Stimulated activated memory B cell treated with anti-CD40 and anti-IgM and Interleukin-4, amounts not matched to agents 10 μg/mL and 1 μg/mL and 100 μg/mL, for 72 hours (primary cell): ENCODE results near the gene XYLB.

ENCODE experiments used
- ATAC-seq: fragments of 150-1000 bp; cut with Tn5 transposase; 2 replicates; pipeline ENCODE4 v1.10.0; 2021
- H3K27ac Mint-ChIP-seq: one replicate; pipeline ENCODE4 v1.8.0; 2022; ENCODE audit warnings: mild to moderate bottlenecking, mixed read lengths
- H3K27me3 Mint-ChIP-seq: one replicate; pipeline ENCODE4 v1.8.0; 2022; ENCODE audit warnings: mixed read lengths
- H3K36me3 Mint-ChIP-seq: one replicate; pipeline ENCODE4 v1.8.0; 2022; ENCODE audit warnings: mixed read lengths
- H3K4me1 Mint-ChIP-seq: one replicate; pipeline ENCODE4 v1.8.0; 2022; ENCODE audit warnings: mixed read lengths
- H3K4me3 Mint-ChIP-seq: one replicate; pipeline ENCODE4 v1.8.0; 2022; ENCODE audit warnings: mild to moderate bottlenecking, moderate library complexity, mixed read lengths
- H3K9me3 Mint-ChIP-seq: one replicate; pipeline ENCODE4 v1.8.0; 2022; ENCODE audit warnings: mixed read lengths

XYLB gene

GRCh38 chr3:38343797-38344594, 2.6 kb upstream of the XYLB start:
- Mint-ChIP-seq H3K27me3 (no peaks in the 10 kb centered on the region), H3K9me3 (no peaks in the 10 kb centered on the region), H3K4me3 (no peak overlapping the region), H3K27ac (no peak overlapping the region), H3K4me1 (peaks cover 5% of the 10 kb centered on the region), H3K36me3 (no peaks in the 10 kb centered on the region)
- ATAC-seq: no peak

- ATAC-seq: no peak
- no peaks in the 10 kb centered on the region for H3K27me3 Mint-ChIP-seq
- H3K4me1 Mint-ChIP-seq: peaks cover 5% of the 10 kb centered on the region
- H3K4me3 Mint-ChIP-seq: peak overlapping the region; percentile 80
- H3K9me3 Mint-ChIP-seq: no peaks in the 10 kb centered on the region
- H3K27ac Mint-ChIP-seq: peak overlapping the region; percentile 33
- no peaks in the 10 kb centered on the region for H3K36me3 Mint-ChIP-seq
Observed at GRCh38 chr3:38345879-38346586, 552 bp upstream of the XYLB start.

DNA sequence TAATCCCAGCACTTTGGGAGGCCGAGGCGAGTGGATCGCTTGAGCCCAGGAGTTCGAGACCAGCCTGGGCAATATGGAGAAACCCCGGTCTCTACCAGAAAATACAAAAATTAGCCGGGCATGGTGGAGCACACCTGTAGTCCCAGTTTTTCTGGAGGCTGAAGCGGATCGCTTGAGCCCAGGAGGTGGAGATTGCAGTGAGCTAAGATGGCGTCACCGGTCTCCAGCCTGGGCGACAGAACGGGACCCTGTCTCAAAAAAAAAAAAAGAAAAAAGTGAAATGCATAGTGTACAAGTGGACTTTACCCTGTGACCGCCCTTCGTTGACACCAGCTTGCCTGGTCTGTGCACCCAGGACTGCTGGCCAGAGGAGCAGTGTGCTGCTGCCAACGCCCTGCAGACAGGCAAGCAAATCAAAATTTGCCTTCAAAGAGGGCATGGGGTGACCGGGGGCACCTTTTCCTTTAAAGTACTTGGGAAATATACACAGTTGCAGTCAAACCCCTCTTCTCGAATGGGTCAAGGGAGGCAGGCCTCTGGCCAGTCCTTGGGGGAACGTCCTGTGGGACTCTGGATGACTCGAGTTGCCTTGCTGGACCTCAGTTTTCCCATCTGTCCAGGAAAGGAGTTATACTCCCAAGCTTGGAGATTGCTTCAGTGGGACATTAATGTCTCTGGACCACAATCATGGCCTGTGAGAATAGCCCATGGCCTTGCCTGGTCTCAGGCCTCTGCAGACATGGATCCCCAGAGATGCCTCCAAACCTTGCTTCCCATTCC, 1.0 kb downstream of the XYLB start:
- peak overlapping the region; percentile 82 for H3K4me3 Mint-ChIP-seq
- H3K36me3 Mint-ChIP-seq: peaks cover 3% of the 10 kb centered on the region
- peak overlapping the region; percentile 58 for H3K27ac Mint-ChIP-seq
- no peaks in the 10 kb centered on the region for H3K27me3 Mint-ChIP-seq
- no peaks in the 10 kb centered on the region for H3K9me3 Mint-ChIP-seq
- no peak for ATAC-seq
- H3K4me1 Mint-ChIP-seq: peaks cover 5% of the 10 kb centered on the region

GRCh38 chr3:38348903-38349302, 2.3 kb downstream of the XYLB start:
- H3K4me1 Mint-ChIP-seq: peaks cover 5% of the 10 kb centered on the region
- ATAC-seq: no peak
- H3K27me3 Mint-ChIP-seq: no peaks in the 10 kb centered on the region
- no peaks in the 10 kb centered on the region for H3K9me3 Mint-ChIP-seq
- H3K4me3 Mint-ChIP-seq: no peak overlapping the region
- H3K27ac Mint-ChIP-seq: no peak overlapping the region
- H3K36me3 Mint-ChIP-seq: peaks cover 8% of the 10 kb centered on the region

- Mint-ChIP-seq H3K27ac (no peak overlapping the region), H3K4me3 (no peak overlapping the region), H3K9me3 (no peaks in the 10 kb centered on the region), H3K4me1 (peaks cover 5% of the 10 kb centered on the region), H3K36me3 (peaks cover 8% of the 10 kb centered on the region), H3K27me3 (no peaks in the 10 kb centered on the region)
- no peak for ATAC-seq
Observed at GRCh38 chr3:38349684-38350359, 3.2 kb downstream of the XYLB start.

GRCh38 chr3:38353151-38353550, 6.6 kb downstream of the XYLB start:
- Mint-ChIP-seq H3K36me3 (peaks cover 8% of the 10 kb centered on the region), H3K9me3 (no peaks in the 10 kb centered on the region), H3K27ac (no peak overlapping the region), H3K4me3 (no peak overlapping the region), H3K4me1 (no peaks in the 10 kb centered on the region), H3K27me3 (no peaks in the 10 kb centered on the region)
- no peak for ATAC-seq

DNA sequence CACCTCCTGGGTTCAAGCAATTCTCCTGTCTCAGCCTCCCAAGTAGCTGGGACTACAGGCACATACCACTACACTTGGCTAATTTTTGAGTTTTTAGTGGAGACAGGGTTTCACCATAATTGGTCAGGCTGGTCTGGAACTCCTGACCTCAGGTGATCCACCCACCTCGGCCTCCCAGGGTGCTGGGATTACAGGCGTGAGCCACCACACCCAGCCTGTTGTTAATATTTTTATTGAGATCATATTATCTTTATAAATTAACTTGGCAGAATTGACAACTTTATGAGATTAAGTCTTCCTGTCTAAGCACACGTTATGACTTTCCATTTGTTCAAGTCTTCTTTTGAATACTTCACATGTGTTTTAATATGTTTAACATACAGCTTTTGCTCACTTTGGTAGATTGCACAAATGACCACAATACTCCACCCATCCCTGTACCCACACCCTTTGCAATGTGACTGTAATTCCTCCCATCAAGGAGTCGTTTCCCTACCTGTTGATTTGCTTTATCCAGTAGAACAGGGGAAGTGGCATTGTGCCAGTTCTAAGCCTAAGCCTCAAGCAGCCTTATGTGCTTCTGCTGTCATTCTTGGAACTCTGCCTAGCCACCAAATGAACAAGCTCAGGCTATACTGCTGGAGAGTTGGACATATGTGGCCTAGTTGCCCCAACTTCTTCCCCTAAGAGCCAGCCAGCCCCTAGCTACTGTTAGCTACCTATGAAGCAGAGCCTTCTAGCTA, 8.2 kb downstream of the XYLB start:
- Mint-ChIP-seq H3K4me3 (no peak overlapping the region), H3K27me3 (no peaks in the 10 kb centered on the region), H3K27ac (no peak overlapping the region), H3K36me3 (peaks cover 8% of the 10 kb centered on the region), H3K9me3 (no peaks in the 10 kb centered on the region), H3K4me1 (no peaks in the 10 kb centered on the region)
- ATAC-seq: no peak

GRCh38 chr3:38359038-38359437, 12.5 kb downstream of the XYLB start:
- Mint-ChIP-seq H3K27ac (no peak overlapping the region), H3K36me3 (peaks cover 7% of the 10 kb centered on the region), H3K27me3 (no peaks in the 10 kb centered on the region), H3K4me3 (no peak overlapping the region), H3K9me3 (no peaks in the 10 kb centered on the region), H3K4me1 (no peaks in the 10 kb centered on the region)
- ATAC-seq: no peak

GRCh38 chr3:38360345-38360744, 13.8 kb downstream of the XYLB start:
- H3K4me3 Mint-ChIP-seq: no peak overlapping the region
- no peak for ATAC-seq
- peaks cover 12% of the 10 kb centered on the region for H3K36me3 Mint-ChIP-seq
- H3K27ac Mint-ChIP-seq: no peak overlapping the region
- H3K27me3 Mint-ChIP-seq: no peaks in the 10 kb centered on the region
- H3K4me1 Mint-ChIP-seq: no peaks in the 10 kb centered on the region
- no peaks in the 10 kb centered on the region for H3K9me3 Mint-ChIP-seq

DNA sequence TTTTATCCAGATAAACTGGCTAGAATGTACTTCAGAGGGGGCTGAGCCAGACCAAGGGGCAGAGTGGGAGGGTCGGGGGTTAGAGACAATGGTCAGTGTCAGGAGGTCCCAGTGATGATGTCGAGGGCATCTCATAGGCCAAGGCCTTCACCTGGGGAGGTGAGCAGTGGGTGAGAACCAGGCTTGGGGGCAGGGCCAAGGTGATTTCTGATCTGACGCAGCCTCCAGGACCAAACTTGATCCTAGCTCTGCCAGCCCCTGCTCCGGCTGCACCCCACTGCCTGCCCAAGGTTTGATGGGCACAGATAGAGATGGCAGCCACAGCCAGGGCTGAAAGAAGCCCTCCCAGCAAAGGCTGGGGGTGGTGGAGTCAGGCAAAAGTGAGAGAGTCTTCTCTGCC, 14.9 kb downstream of the XYLB start:
- H3K4me3 Mint-ChIP-seq: no peak overlapping the region
- no peaks in the 10 kb centered on the region for H3K4me1 Mint-ChIP-seq
- no peaks in the 10 kb centered on the region for H3K9me3 Mint-ChIP-seq
- no peak overlapping the region for H3K27ac Mint-ChIP-seq
- H3K36me3 Mint-ChIP-seq: peaks cover 12% of the 10 kb centered on the region
- no peaks in the 10 kb centered on the region for H3K27me3 Mint-ChIP-seq
- no peak for ATAC-seq

- Mint-ChIP-seq H3K36me3 (peaks cover 12% of the 10 kb centered on the region), H3K4me3 (no peak overlapping the region), H3K27me3 (no peaks in the 10 kb centered on the region), H3K9me3 (no peaks in the 10 kb centered on the region), H3K27ac (no peak overlapping the region), H3K4me1 (no peaks in the 10 kb centered on the region)
- no peak for ATAC-seq
Observed at GRCh38 chr3:38362825-38363224, 16.2 kb downstream of the XYLB start.

- Mint-ChIP-seq H3K4me1 (no peaks in the 10 kb centered on the region), H3K9me3 (no peaks in the 10 kb centered on the region), H3K27ac (no peak overlapping the region), H3K27me3 (no peaks in the 10 kb centered on the region), H3K36me3 (peaks cover 12% of the 10 kb centered on the region), H3K4me3 (no peak overlapping the region)
- no peak for ATAC-seq
Observed at GRCh38 chr3:38364721-38365400, 18.3 kb downstream of the XYLB start.

- Mint-ChIP-seq H3K27me3 (no peaks in the 10 kb centered on the region), H3K9me3 (no peaks in the 10 kb centered on the region), H3K36me3 (peaks cover 12% of the 10 kb centered on the region), H3K27ac (no peak overlapping the region), H3K4me1 (no peaks in the 10 kb centered on the region), H3K4me3 (no peak overlapping the region)
- peak; percentile 46 for ATAC-seq
Observed at GRCh38 chr3:38365469-38366062, 19.0 kb downstream of the XYLB start.

DNA sequence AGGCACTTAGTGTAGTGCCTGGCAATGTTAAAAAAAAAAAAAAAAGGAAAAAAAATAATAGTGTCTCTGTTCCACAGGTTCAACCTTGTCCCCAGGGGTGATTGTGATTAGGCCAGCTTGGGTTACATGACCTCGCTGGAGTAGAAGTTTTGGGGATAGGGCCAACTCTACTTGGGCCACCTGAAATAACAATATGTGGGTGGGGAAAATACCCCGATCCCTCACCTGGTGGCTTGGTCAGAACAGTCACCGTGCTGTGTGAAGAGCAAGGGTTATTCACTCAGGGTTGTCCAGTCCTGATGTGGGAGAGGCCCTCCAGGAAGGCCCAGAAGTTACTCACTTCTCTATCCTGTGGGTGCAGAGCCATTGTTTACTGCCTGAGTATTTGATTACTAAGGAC, 19.5 kb downstream of the XYLB start:
- no peak overlapping the region for H3K27ac Mint-ChIP-seq
- H3K36me3 Mint-ChIP-seq: peaks cover 12% of the 10 kb centered on the region
- no peak overlapping the region for H3K4me3 Mint-ChIP-seq
- H3K27me3 Mint-ChIP-seq: no peaks in the 10 kb centered on the region
- no peaks in the 10 kb centered on the region for H3K9me3 Mint-ChIP-seq
- no peaks in the 10 kb centered on the region for H3K4me1 Mint-ChIP-seq
- no peak for ATAC-seq
